IMR-90 (cell line): ENCODE results near the gene FLII. TPM values are rescaled to one million over a fixed set of nuclear protein-coding genes. Genes with fewer than 3 reads are reported as not detected.
A peak's percentile ranks its signal among the peaks of the same experiment; 100 is the strongest.

Experiments used
- ATAC-seq: fragments of 200-7000 bp; cut with Tn5 transposase; 2 replicates; pipeline ENCODE4 v1.9.1; 2020; ENCODE audit warnings: low read depth, mild to moderate bottlenecking, moderate library complexity
- BruUV-seq: library from RNA; stranded (reverse); fragments of 400-500 nt; replicated peaks from 2 replicates; lab custom pipeline; 2021; lab: Mats Ljungman, UMichigan
- CTCF ChIA-PET: fragments of 300-600 bp; formaldehyde crosslinking; extraction: SDS; loops from one replicate; lab custom pipeline; 2021; ENCODE audit warnings: antibody characterized with exemption; lab: Yijun Ruan, JAX
- POLR2A ChIA-PET: fragments of 300-600 bp; sonication (Branson Sonifier 250); formaldehyde crosslinking; loops from one replicate; lab custom pipeline; 2022; ENCODE audit warnings: antibody characterized with exemption; ENCODE audit not compliant: unreplicated experiment; lab: Charles Lee
- DNase-seq: peaks from one replicate; pipeline ENCODE4 v3.0.0; 2013
- H2AFZ ChIP-seq: replicated peaks from 2 replicates; pipeline ENCODE3; 2013; ENCODE audit warnings: low read length, mild to moderate bottlenecking; ENCODE audit not compliant: poor library complexity
- H2AK5ac ChIP-seq: 2 replicates; pipeline ENCODE4 v1.6.1; 2013; ENCODE audit warnings: low read depth, low read length, inconsistent platforms
- H2AK9ac ChIP-seq: replicated peaks from 2 replicates; pipeline ENCODE3; 2013; ENCODE audit warnings: mild to moderate bottlenecking, low read depth, low read length, moderate library complexity; ENCODE audit not compliant: poor library complexity
- H2BK120ac ChIP-seq: 2 replicates; pipeline ENCODE4 v1.6.1; 2013; ENCODE audit warnings: low read depth, low read length, inconsistent platforms
- H2BK15ac ChIP-seq: 3 replicates; pipeline ENCODE4 v1.6.1; 2013; ENCODE audit warnings: low read depth, low read length, inconsistent platforms
- H2BK20ac ChIP-seq: 2 replicates; pipeline ENCODE4 v1.6.1; 2013; ENCODE audit warnings: low read depth, mild to moderate bottlenecking, inconsistent platforms, low read length, moderate library complexity
- H2BK5ac ChIP-seq: 2 replicates; pipeline ENCODE4 v1.6.1; 2013; ENCODE audit warnings: mild to moderate bottlenecking, low read depth, low read length, inconsistent platforms; ENCODE audit not compliant: poor library complexity, severe bottlenecking
- H3K14ac ChIP-seq: replicated peaks from 2 replicates; pipeline ENCODE4 v1.6.1; 2013; ENCODE audit warnings: low read depth, low read length, inconsistent platforms
- H3K18ac ChIP-seq: 2 replicates; pipeline ENCODE4 v1.6.1; 2013; ENCODE audit warnings: low read depth, low read length, control low read depth
- H3K23ac ChIP-seq: 2 replicates; pipeline ENCODE4 v1.6.1; 2013; ENCODE audit warnings: low read depth, low read length, inconsistent platforms
- H3K27ac ChIP-seq: 2 replicates; pipeline ENCODE4 v1.5.1; 2013; ENCODE audit warnings: mild to moderate bottlenecking, control low read depth, low read length; ENCODE audit not compliant: insufficient read depth
- H3K27me3 ChIP-seq: 2 replicates; pipeline ENCODE4 v1.6.1; 2013; ENCODE audit warnings: low read length; ENCODE audit not compliant: control insufficient read depth, insufficient read depth
- H3K36me3 ChIP-seq: 2 replicates; pipeline ENCODE4 v1.6.1; 2013; ENCODE audit warnings: low read length, mixed read lengths; ENCODE audit not compliant: control insufficient read depth, insufficient read depth
- H3K4ac ChIP-seq: 2 replicates; pipeline ENCODE4 v1.6.1; 2013; ENCODE audit warnings: low read depth, low read length, inconsistent platforms
- H3K4me1 ChIP-seq: 2 replicates; pipeline ENCODE4 v1.6.1; 2013; ENCODE audit warnings: low read length, mixed read lengths; ENCODE audit not compliant: control insufficient read depth, insufficient read depth
- H3K4me2 ChIP-seq: 2 replicates; pipeline ENCODE4 v1.6.1; 2013; ENCODE audit warnings: low read depth, mild to moderate bottlenecking, control low read depth, low read length, moderate library complexity
- H3K4me3 ChIP-seq: 2 replicates; pipeline ENCODE4 v1.5.1; 2013; ENCODE audit warnings: low read depth, mild to moderate bottlenecking, control low read depth, low read length, moderate library complexity; ENCODE audit not compliant: insufficient read depth
- H3K56ac ChIP-seq: 2 replicates; pipeline ENCODE4 v1.6.1; 2013; ENCODE audit warnings: low read length, inconsistent platforms; ENCODE audit not compliant: insufficient read depth; ENCODE audit errors: extremely low read depth
- H3K79me1 ChIP-seq, 2 experiments: 2 replicates each; pipeline ENCODE4 v1.6.1; 2013; ENCODE audit warnings: low read length in 2 of 2, inconsistent platforms in 1 of 2, low read depth in 1 of 2
- H3K9ac ChIP-seq: 2 replicates; pipeline ENCODE4 v1.6.1; 2013; ENCODE audit warnings: low read depth, low read length, control low read depth
- H3K9me1 ChIP-seq: 2 replicates; pipeline ENCODE4 v1.6.1; 2013; ENCODE audit warnings: low read length, inconsistent platforms; ENCODE audit not compliant: insufficient read depth
- H3K9me3 ChIP-seq: 2 replicates; pipeline ENCODE4 v1.6.1; 2013; ENCODE audit warnings: low read length; ENCODE audit not compliant: control insufficient read depth, insufficient read depth
- H4K20me1 ChIP-seq: 2 replicates; pipeline ENCODE4 v1.6.1; 2013; ENCODE audit warnings: low read length, inconsistent platforms; ENCODE audit not compliant: insufficient read depth
- H4K5ac ChIP-seq: 2 replicates; pipeline ENCODE4 v1.6.1; 2013; ENCODE audit warnings: mild to moderate bottlenecking, low read depth, low read length, control low read depth
- H4K8ac ChIP-seq, 2 experiments: 2 replicates each; pipeline ENCODE4 v1.6.1; 2013; ENCODE audit warnings: low read depth in 2 of 2, low read length in 2 of 2, control low read depth in 1 of 2, inconsistent platforms in 1 of 2
- H4K91ac ChIP-seq: 2 replicates; pipeline ENCODE4 v1.6.1; 2013; ENCODE audit warnings: low read depth, low read length, inconsistent platforms; ENCODE audit not compliant: insufficient read depth
- BHLHE40 ChIP-seq: fragments of 150-350 bp; IDR thresholded peaks from 2 replicates; pipeline ENCODE4 v1.6.1; 2016; ENCODE audit warnings: mild to moderate bottlenecking, low read depth, low read length
- CEBPB ChIP-seq: IDR thresholded peaks from 2 replicates; pipeline ENCODE4 v1.6.1; 2012; ENCODE audit warnings: low read depth, low read length, improper control_type of control experiment
- CHD1 ChIP-seq: IDR thresholded peaks from 2 replicates; pipeline ENCODE4 v1.6.1; 2012; ENCODE audit warnings: low read depth, low read length, improper control_type of control experiment
- CTCF ChIP-seq: conservative IDR thresholded peaks from 2 replicates; pipeline ENCODE4 v1.5.1; 2012; ENCODE audit warnings: mild to moderate bottlenecking, low read depth, low read length, improper control_type of control experiment
- ELK1 ChIP-seq: fragments of 150-350 bp; IDR thresholded peaks from 2 replicates; pipeline ENCODE4 v1.6.1; 2016; ENCODE audit warnings: low read depth, mild to moderate bottlenecking, low read length, moderate library complexity, borderline replicate concordance
- FOS ChIP-seq: fragments of 150-350 bp; IDR thresholded peaks from 2 replicates; pipeline ENCODE4 v1.6.1; 2016; ENCODE audit warnings: low read depth, low read length
- MAFK ChIP-seq: IDR thresholded peaks from 2 replicates; pipeline ENCODE4 v1.6.1; 2012; ENCODE audit warnings: low read depth, low read length, improper control_type of control experiment
- MXI1 ChIP-seq: IDR thresholded peaks from 2 replicates; pipeline ENCODE4 v1.6.1; 2012; ENCODE audit warnings: low read depth, mild to moderate bottlenecking, low read length, moderate library complexity, borderline replicate concordance
- NFE2L2 ChIP-seq: fragments of 150-350 bp; IDR thresholded peaks from 2 replicates; pipeline ENCODE4 v1.6.1; 2016; ENCODE audit warnings: low read depth, mild to moderate bottlenecking, low read length
- POLR2A ChIP-seq: IDR thresholded peaks from 2 replicates; pipeline ENCODE4 v1.6.1; 2012; ENCODE audit warnings: mild to moderate bottlenecking, low read depth, low read length
- RAD21 ChIP-seq: IDR thresholded peaks from 2 replicates; pipeline ENCODE4 v1.6.1; 2012; ENCODE audit warnings: low read length, improper control_type of control experiment
- RCOR1 ChIP-seq: IDR thresholded peaks from 2 replicates; pipeline ENCODE4 v1.6.1; 2012; ENCODE audit warnings: mild to moderate bottlenecking, low read length, improper control_type of control experiment; ENCODE audit not compliant: insufficient replicate concordance
- WGBS, 2 experiments: methylation state at CpG; one replicate each; pipeline versions ENCODE4 v1.1.5 to v1.1.7; 2013; ENCODE audit warnings: missing lambda C conversion rate in 2 of 2; ENCODE audit not compliant: insufficient read length in 1 of 2; ENCODE audit errors: extremely low coverage in 2 of 2; 5-methylcytosine and 5-hydroxymethylcytosine counted together
- dilution Hi-C: fragments of 300-500 bp; cut with HindIII; formaldehyde crosslinking; loops from one replicate; pipeline ENCODE4 v1.14.3; 2018; ENCODE audit warnings: low sequenced_read_pairs; ENCODE audit not compliant: unreplicated experiment
- in situ Hi-C: fragments of 300-500 bp; cut with MboI; formaldehyde crosslinking; loops from 3 replicates; pipeline ENCODE4 v1.14.3; 2019; ENCODE audit warnings: low sequenced_read_pairs, inconsistent platforms, mixed read lengths
- intact Hi-C: fragments of 100-400 bp; cut with micrococcal nuclease; formaldehyde crosslinking; loops from 2 replicates; pipeline ENCODE4 v1.10.0; 2022
- polyA plus RNA-seq, 3 experiments: library from polyadenylated mRNA; depleted of rRNA; stranded (reverse); fragments of >200 nt; gene quantifications; 2 replicates each; pipeline ENCODE4 v1.2.3, GENCODE V29; 2012; ENCODE audit warnings: low replicate concordance in 1 of 3
- total RNA-seq: library from RNA; depleted of rRNA; stranded (reverse); fragments of >200 nt; gene quantifications from 2 replicates; pipeline ENCODE4 v1.2.3, GENCODE V29; 2012
- TF ChIP-seq, protein P1 (sequence below): fragments of 150-350 bp; IDR thresholded peaks from 2 replicates; pipeline ENCODE4 v1.6.1; 2017; ENCODE audit warnings: mild to moderate bottlenecking, antibody characterized with exemption, low read length, low read depth

The FLII gene
- total and polyA plus RNA-seq, 2 of the 4 experiments (the other 2 are of a cell fraction), result 263 to 290 TPM

GRCh38 chr17:18233803-18234518, 24.6 kb downstream of the FLII start (continued):
- TF ChIP-seq MAFK, result no peak

DNA sequence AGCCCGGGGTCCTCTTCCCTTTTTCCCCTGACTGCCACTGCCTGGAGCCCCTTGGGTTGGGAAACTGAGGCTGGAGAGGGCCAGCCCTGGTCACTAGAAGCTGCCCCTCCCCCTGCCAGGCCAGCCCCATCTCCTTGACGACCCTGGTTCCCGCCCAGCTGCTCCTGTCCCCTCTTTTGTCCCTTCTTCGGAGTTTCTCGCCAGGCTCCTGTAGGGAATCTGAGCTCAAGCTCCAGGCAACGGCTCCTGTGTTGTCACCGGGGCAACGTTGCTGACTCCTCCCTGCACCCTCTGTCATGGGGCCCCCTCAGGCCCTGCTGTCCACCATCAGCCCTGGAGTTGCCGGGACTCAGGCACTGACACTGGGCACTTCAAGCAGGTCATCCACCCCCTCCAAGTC, 27.4 kb downstream of the FLII start:
- H3K9ac ChIP-seq, result no peak overlapping the region
- H3K27me3 ChIP-seq, result no peaks in the 10 kb centered on the region
- no peaks in the 10 kb centered on the region for H3K9me3 ChIP-seq
- H2BK120ac ChIP-seq, result no peak overlapping the region
- H3K4me3 ChIP-seq, result no peak overlapping the region
- DNase-seq, result no peak
- no peak overlapping the region for H2BK15ac ChIP-seq
- H4K8ac ChIP-seq, result no peak overlapping the region
- no peak overlapping the region for H2BK20ac ChIP-seq
- H2AFZ ChIP-seq, result peak overlapping the region; percentile 36
- H3K36me3 ChIP-seq, result peaks cover 38% of the 10 kb centered on the region; the same call in 1 of the 2 replicates
- peaks cover 58% of the 10 kb centered on the region for H4K20me1 ChIP-seq
- ChIA-PET CTCF (interaction anchor here (0.7 kb wide), 1 partner anchor 17 kb away, joined by 4 read pairs; no protein-coding TSS in a partner anchor), POLR2A (interaction anchor here (0.6 kb wide), 1 partner anchor 40 kb away, joined by 3 read pairs; no protein-coding TSS in a partner anchor)
- no peak overlapping the region for H3K23ac ChIP-seq
- H4K5ac ChIP-seq, result no peak overlapping the region
- H3K18ac ChIP-seq, result no peak overlapping the region
- H3K14ac ChIP-seq, result no peak overlapping the region
- no peak overlapping the region for H2AK5ac ChIP-seq
- peaks cover 13% of the 10 kb centered on the region for H3K4me1 ChIP-seq
- H3K27ac ChIP-seq, result no peak overlapping the region
- no peak overlapping the region for H2BK5ac ChIP-seq
- H4K91ac ChIP-seq, result no peak overlapping the region
- H3K56ac ChIP-seq, result no peak overlapping the region
- intact Hi-C loops, result no loop called here
- H3K4ac ChIP-seq, result no peak overlapping the region
- dilution Hi-C loops, result no loop called here
- peaks cover 3% of the 10 kb centered on the region for H3K9me1 ChIP-seq
- 48% methylated on average over 7 of the region's 9 CpGs; no CpG with 5 or more reads in 1 of the 2 experiments for WGBS, 2 experiments
- H3K79me1 ChIP-seq, result peaks cover 16 to 76% of the 10 kb centered on the region in 2 experiments
- BruUV-seq, result no TSS peak
- no peak overlapping the region for H2AK9ac ChIP-seq
- H3K4me2 ChIP-seq, result no peak overlapping the region
- in situ Hi-C loops, result no loop called here
- ATAC-seq, result no peak
- TF ChIP-seq MAFK (no peak), BHLHE40 (no peak), ELK1 (no peak), RAD21 (no peak), RCOR1 (no peak), CHD1 (no peak), CTCF (no peak), CEBPB (no peak), MXI1 (no peak), FOS (no peak), POLR2A (no peak), NFE2L2 (no peak)
- TF ChIP-seq, protein P1, sequence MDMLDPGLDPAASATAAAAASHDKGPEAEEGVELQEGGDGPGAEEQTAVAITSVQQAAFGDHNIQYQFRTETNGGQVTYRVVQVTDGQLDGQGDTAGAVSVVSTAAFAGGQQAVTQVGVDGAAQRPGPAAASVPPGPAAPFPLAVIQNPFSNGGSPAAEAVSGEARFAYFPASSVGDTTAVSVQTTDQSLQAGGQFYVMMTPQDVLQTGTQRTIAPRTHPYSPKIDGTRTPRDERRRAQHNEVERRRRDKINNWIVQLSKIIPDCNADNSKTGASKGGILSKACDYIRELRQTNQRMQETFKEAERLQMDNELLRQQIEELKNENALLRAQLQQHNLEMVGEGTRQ, result no peak
